K562 (cell line): ENCODE results near the gene PEX19. TPM values are rescaled to one million over a fixed set of nuclear protein-coding genes. Genes with fewer than 3 reads are reported as not detected.

Experiments
- ATAC-seq: fragments of 200-7000 bp; cut with Tn5 transposase; 3 replicates; pipeline ENCODE4 v1.9.1; 2020; ENCODE audit warnings: moderate library complexity
- BruUV-seq: library from RNA; stranded (reverse); fragments of 400-500 nt; replicated peaks from 2 replicates; lab custom pipeline; 2021; lab: Mats Ljungman, UMichigan
- CTCF ChIA-PET: fragments of 300-600 bp; formaldehyde crosslinking; extraction: SDS; loops from one replicate; lab custom pipeline; 2021; ENCODE audit warnings: low intra/inter-chr PET ratio; lab: Yijun Ruan, JAX
- POLR2A ChIA-PET: fragments of 300-600, 350-650 bp; sonication (Branson Sonifier 250); formaldehyde crosslinking; extraction: SDS; loops from one replicate; lab custom pipeline; 2021; ENCODE audit warnings: antibody characterized with exemption, inconsistent platforms; lab: Yijun Ruan, JAX
- DNase-seq, 4 experiments: peaks; one replicate each; pipeline versions ENCODE4 v3.0.0 to v3.0.0-alpha.2; 2011 to 2018; ENCODE audit warnings: low spot score in 3 of 4, mixed read lengths in 3 of 4; ENCODE audit errors: extremely low read depth in 1 of 4
- FAIRE-seq: peaks from 2 replicates; lab custom pipeline; 2011; peaks lifted over from hg19 to GRCh38; lab: Jason Lieb, UNC
- H2AFZ ChIP-seq: 2 replicates; pipeline ENCODE4 v1.6.0; 2011; ENCODE audit warnings: low read depth, low read length, control low read depth, inconsistent platforms
- H3K27ac ChIP-seq: fragments of 200-600 bp; 3 replicates; pipeline ENCODE4 v1.8.0; 2011; ENCODE audit warnings: low read depth, mild to moderate bottlenecking, control low read depth, inconsistent platforms, low read length, moderate library complexity, mixed read lengths; ENCODE audit errors: extremely low read depth
- H3K27me3 ChIP-seq, 2 experiments: fragments of 300-600 bp in 1 of 2; 2 replicates in 1 of 2; 3 replicates in 1 of 2; pipeline versions ENCODE4 v1.6.0 to v1.8.0; 2011; ENCODE audit warnings: inconsistent platforms in 2 of 2, low read length in 2 of 2, mild to moderate bottlenecking in 1 of 2, mixed read lengths in 1 of 2, moderate library complexity in 1 of 2; ENCODE audit not compliant: control insufficient read depth in 2 of 2, insufficient read depth in 2 of 2
- H3K36me3 ChIP-seq: fragments of 300-600 bp; 3 replicates; pipeline ENCODE4 v1.8.0; 2011; ENCODE audit warnings: mild to moderate bottlenecking, low read length, inconsistent platforms; ENCODE audit not compliant: control insufficient read depth, insufficient read depth
- H3K4me1 ChIP-seq, 2 experiments: fragments of 200-600 bp in 1 of 2; replicated peaks in 1 of 2; 2 replicates in 1 of 2; 3 replicates in 1 of 2; pipeline versions ENCODE4 v1.5.1 to v1.8.0; 2011; ENCODE audit warnings: inconsistent platforms in 2 of 2, low read length in 2 of 2, mild to moderate bottlenecking in 1 of 2, mixed read lengths in 1 of 2, moderate library complexity in 1 of 2; ENCODE audit not compliant: control insufficient read depth in 2 of 2, insufficient read depth in 2 of 2
- H3K4me2 ChIP-seq: 2 replicates; pipeline ENCODE4 v1.6.1; 2011; ENCODE audit warnings: low read length, control low read depth, inconsistent platforms, mixed read lengths; ENCODE audit not compliant: insufficient read depth
- H3K4me3 ChIP-seq: fragments of 200-600 bp; sonication (generic), shearing (Covaris generic); 2 replicates; pipeline ENCODE4 v1.5.1; 2016; ENCODE audit warnings: control low read depth, inconsistent platforms
- H3K79me2 ChIP-seq: fragments of 200-600 bp; 3 replicates; pipeline ENCODE4 v1.8.0; 2011; ENCODE audit warnings: low read length, inconsistent platforms; ENCODE audit not compliant: control insufficient read depth, insufficient read depth
- H3K9ac ChIP-seq, 2 experiments: 2 replicates each; pipeline versions ENCODE4 v1.6.0 to v1.6.1; 2011; ENCODE audit warnings: low read depth in 2 of 2, low read length in 2 of 2, control low read depth in 1 of 2, inconsistent platforms in 1 of 2, mild to moderate bottlenecking in 1 of 2, mixed read lengths in 1 of 2; ENCODE audit not compliant: insufficient read depth in 1 of 2
- H3K9me1 ChIP-seq: one replicate; pipeline ENCODE4 v1.6.0; 2011; ENCODE audit warnings: inconsistent platforms, mild to moderate bottlenecking, low read length, moderate library complexity; ENCODE audit not compliant: control insufficient read depth, insufficient read depth
- H3K9me3 ChIP-seq: replicated peaks from 2 replicates; pipeline ENCODE4 v1.5.1; 2011; ENCODE audit warnings: low read depth, low read length, inconsistent platforms; ENCODE audit not compliant: control insufficient read depth, insufficient read depth
- H4K20me1 ChIP-seq: replicated peaks from 2 replicates; pipeline ENCODE4 v1.6.1; 2011; ENCODE audit warnings: low read length, inconsistent platforms, mixed read lengths; ENCODE audit not compliant: control insufficient read depth, insufficient read depth
- BRD9 ChIP-seq: fragments of 450-650 bp; IDR thresholded peaks from 2 replicates; pipeline ENCODE4 v1.6.1; 2018; ENCODE audit warnings: low read depth; ENCODE audit not compliant: partially characterized antibody
- DMBX1 ChIP-seq: fragments of 250-450 bp; sonication (Bioruptor Pico); IDR thresholded peaks from 2 replicates; pipeline ENCODE4 v1.8.0; 2022; ENCODE audit warnings: inconsistent platforms, mild to moderate bottlenecking, moderate library complexity, borderline replicate concordance
- MEF2D ChIP-seq: conservative IDR thresholded peaks from 2 replicates; pipeline ENCODE4 v1.6.1; 2016; ENCODE audit warnings: low read depth, missing genetic modification characterization, missing compliant biosample characterization
- NR2C1 ChIP-seq, 2 experiments: fragments of 450-650 bp; IDR thresholded peaks; 2 replicates each; pipeline ENCODE4 v1.6.1; 2017; ENCODE audit warnings: mild to moderate bottlenecking in 2 of 2, antibody characterized with exemption in 1 of 2, inconsistent platforms in 1 of 2, missing compliant biosample characterization in 1 of 2, missing genetic modification characterization in 1 of 2
- NR4A1 ChIP-seq, 2 experiments: fragments of 250-450 bp in 1 of 2; fragments of 450-650 bp in 1 of 2; sonication (Bioruptor Pico) in 1 of 2; IDR thresholded peaks; 2 replicates each; pipeline versions ENCODE4 v1.4.0 to v1.6.1; 2016 to 2020; ENCODE audit warnings: mild to moderate bottlenecking in 2 of 2, missing compliant biosample characterization in 1 of 2, missing genetic modification characterization in 1 of 2, moderate library complexity in 1 of 2
- ZNF79 ChIP-seq: fragments of 250-450 bp; sonication (Bioruptor Pico); IDR thresholded peaks from 2 replicates; pipeline ENCODE4 v1.4.0; 2020; ENCODE audit warnings: low read depth, mild to moderate bottlenecking, moderate library complexity
- WGBS: fragments of 100-300 bp; shearing (Covaris generic); methylation state at CpG from one replicate; pipeline ENCODE4 v1.1.6; 2016; ENCODE audit warnings: low coverage, mixed read lengths; ENCODE audit not compliant: insufficient coverage; ENCODE audit errors: missing lambda C conversion rate; 5-methylcytosine and 5-hydroxymethylcytosine counted together
- in situ Hi-C: fragments of 300-500 bp; cut with MboI; formaldehyde crosslinking; loops from 4 replicates; pipeline ENCODE4 v1.15.0; 2018; ENCODE audit warnings: inconsistent platforms, mixed read lengths
- intact Hi-C: fragments of 100-400 bp; cut with micrococcal nuclease; formaldehyde crosslinking; loops from 2 replicates; pipeline ENCODE4 v1.14.2; 2022
- polyA plus RNA-seq, 8 experiments: library from polyadenylated mRNA; depleted of rRNA in 4 of 8; stranded (reverse) in 5 of 8; unstranded in 3 of 8; fragments of >200 nt; fragmentation: Nextera tagmentation in 2 of 8; fragmentation: Illumina TruSeq in 1 of 8; extraction: Ambion mirVana in 2 of 8; extraction: Trizol in 1 of 8; gene quantifications; 2 replicates each; pipeline versions ENCODE4 v1.2.1 to v1.2.3, GENCODE V29; 2011 to 2014; ENCODE audit warnings: inconsistent platforms in 1 of 8, missing spikeins in 1 of 8
- total RNA-seq, 7 experiments: library from RNA; depleted of rRNA in 6 of 7; stranded (reverse); fragments of >200 nt in 6 of 7; fragmentation: Illumina TruSeq in 2 of 7; extraction: Trizol in 2 of 7; gene quantifications; 2 replicates each; pipeline versions ENCODE4 v1.2.1 to v1.2.3, GENCODE V29; 2011 to 2021; ENCODE audit warnings: low replicate concordance in 1 of 7
- TF ChIP-seq, protein P1 (sequence below), 2 experiments: fragments of 450-650 bp in 1 of 2; sonication (generic) in 1 of 2; formaldehyde crosslinking; conservative IDR thresholded peaks; 2 replicates each; pipeline versions ENCODE4 v1.4.0 to v1.8.1; 2020 to 2022; ENCODE audit warnings: mild to moderate bottlenecking in 1 of 2, missing genetic modification reagents in 1 of 2
- TF ChIP-seq, protein P2 (sequence below): sonication (generic); formaldehyde crosslinking; IDR thresholded peaks from 2 replicates; pipeline ENCODE4 v1.8.0; 2022; ENCODE audit warnings: mild to moderate bottlenecking, missing genetic modification reagents, borderline replicate concordance

Gene PEX19
- total and polyA plus RNA-seq, 9 of the 15 experiments (the other 6 are each of a cell fraction or from before 2014, with no cell fraction given): 32.5 to 103 (median 59.8) TPM

DNA sequence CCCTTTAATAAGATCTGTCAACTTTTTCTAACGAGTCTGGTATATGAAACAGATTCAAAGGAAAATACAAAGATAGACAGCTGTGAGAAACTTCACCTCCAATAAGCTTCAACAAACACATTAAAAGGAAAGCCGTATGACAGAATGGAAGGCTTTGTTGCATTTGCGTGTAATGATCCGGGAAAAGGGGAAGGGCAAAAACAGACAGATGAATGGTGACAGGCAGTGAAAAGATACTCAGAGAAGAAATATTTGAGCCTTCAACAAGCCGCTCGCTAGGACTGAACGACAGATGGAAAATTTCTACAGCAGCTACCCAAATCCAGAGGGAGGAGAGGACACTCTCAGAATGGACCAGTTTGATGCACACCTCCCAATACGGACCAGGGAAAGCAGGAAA lies 43.3 kb upstream of the PEX19 start:
- ChIA-PET CTCF (no interaction called here), POLR2A (interaction anchor here (0.6 to 1.5 kb wide), 10 partner anchors 10 to 712 kb away, joined by 3 to 5 read pairs (median 3); partner anchors contain the start of gene PEX19)
- Histone ChIP-seq H3K4me2 (no peak overlapping the region), H2AFZ (no peak overlapping the region), H3K27me3 (no peaks in the 10 kb centered on the region), H3K36me3 (peaks cover 91% of the 10 kb centered on the region), H3K79me2 (no peaks in the 10 kb centered on the region), H3K9me3 (no peaks in the 10 kb centered on the region), H3K4me1 (no peaks in the 10 kb centered on the region; a peak in 1 of 5 replicates), H4K20me1 (no peaks in the 10 kb centered on the region), H3K27ac (no peak overlapping the region), H3K9ac (no peak overlapping the region), H3K9me1 (no peaks in the 10 kb centered on the region), H3K4me3 (no peak overlapping the region)
- WGBS: 86% methylated on average over 8 of the region's 8 CpGs
- no peak for FAIRE-seq
- in situ Hi-C loops: no loop called here
- TF ChIP-seq ZNF79 (CRISPR knock-in tag) (no peak), NR4A1 (CRISPR knock-in tag; IDR thresholded peaks at IDR 0.05) (no peak), NR4A1 (tag; IDR thresholded peaks at IDR 0.05) (no peak), MEF2D (tag) (no peak), BRD9 (no peak), NR2C1 (IDR thresholded peaks at IDR 0.05) (no peak), NR2C1 (tag; IDR thresholded peaks at IDR 0.05) (no peak), DMBX1 (CRISPR knock-in tag) (no peak)
- TF ChIP-seq, protein P1, sequence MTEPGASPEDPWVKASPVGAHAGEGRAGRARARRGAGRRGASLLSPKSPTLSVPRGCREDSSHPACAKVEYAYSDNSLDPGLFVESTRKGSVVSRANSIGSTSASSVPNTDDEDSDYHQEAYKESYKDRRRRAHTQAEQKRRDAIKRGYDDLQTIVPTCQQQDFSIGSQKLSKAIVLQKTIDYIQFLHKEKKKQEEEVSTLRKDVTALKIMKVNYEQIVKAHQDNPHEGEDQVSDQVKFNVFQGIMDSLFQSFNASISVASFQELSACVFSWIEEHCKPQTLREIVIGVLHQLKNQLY (CRISPR knock-in tag; conservative IDR thresholded peaks at IDR 0.05): no peak
- TF ChIP-seq, protein P2, sequence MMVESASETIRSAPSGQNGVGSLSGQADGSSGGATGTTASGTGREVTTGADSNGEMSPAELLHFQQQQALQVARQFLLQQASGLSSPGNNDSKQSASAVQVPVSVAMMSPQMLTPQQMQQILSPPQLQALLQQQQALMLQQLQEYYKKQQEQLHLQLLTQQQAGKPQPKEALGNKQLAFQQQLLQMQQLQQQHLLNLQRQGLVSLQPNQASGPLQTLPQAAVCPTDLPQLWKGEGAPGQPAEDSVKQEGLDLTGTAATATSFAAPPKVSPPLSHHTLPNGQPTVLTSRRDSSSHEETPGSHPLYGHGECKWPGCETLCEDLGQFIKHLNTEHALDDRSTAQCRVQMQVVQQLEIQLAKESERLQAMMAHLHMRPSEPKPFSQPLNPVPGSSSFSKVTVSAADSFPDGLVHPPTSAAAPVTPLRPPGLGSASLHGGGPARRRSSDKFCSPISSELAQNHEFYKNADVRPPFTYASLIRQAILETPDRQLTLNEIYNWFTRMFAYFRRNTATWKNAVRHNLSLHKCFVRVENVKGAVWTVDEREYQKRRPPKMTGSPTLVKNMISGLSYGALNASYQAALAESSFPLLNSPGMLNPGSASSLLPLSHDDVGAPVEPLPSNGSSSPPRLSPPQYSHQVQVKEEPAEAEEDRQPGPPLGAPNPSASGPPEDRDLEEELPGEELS (CRISPR knock-in tag): no peak
- no peak for ATAC-seq
- BruUV-seq: no TSS peak
- intact Hi-C loops: no loop called here
- no peak for DNase-seq
